Epidermal melanocyte (primary cell): Measurements from ENCODE around the gene LRRC32.

Source experiments
- DNase-seq: peaks from one replicate; pipeline ENCODE4 v3.0.0; 2011; ENCODE audit warnings: low spot score; ENCODE audit not compliant: insufficient read length

Gene LRRC32

GRCh38 chr11:76664578-76665061 lies 5.9 kb downstream of the LRRC32 start:
- no peak for DNase-seq

- no peak for DNase-seq
These were observed 6.6 kb downstream of the LRRC32 start for GRCh38 chr11:76663912-76664440.

GRCh38 chr11:76663486-76663810 lies 7.1 kb downstream of the LRRC32 start:
- DNase-seq, result no peak

- no peak for DNase-seq
These were observed 7.7 kb downstream of the LRRC32 start for GRCh38 chr11:76662656-76663485.

GRCh38 chr11:76661834-76662434 lies 8.6 kb downstream of the LRRC32 start:
- no peak for DNase-seq

GRCh38 chr11:76661306-76661751 lies 9.2 kb downstream of the LRRC32 start:
- no peak for DNase-seq

- no peak for DNase-seq
These were observed 9.8 kb downstream of the LRRC32 start for GRCh38 chr11:76660533-76661305.

- DNase-seq, result no peak
These were observed 10.6 kb downstream of the LRRC32 start for GRCh38 chr11:76659672-76660532.

- no peak for DNase-seq
These were observed 11.6 kb downstream of the LRRC32 start for GRCh38 chr11:76658651-76659650.

GRCh38 chr11:76658231-76658630 lies 12.3 kb downstream of the LRRC32 start:
- no peak for DNase-seq

- no peak for DNase-seq
These were observed 13.1 kb downstream of the LRRC32 start for GRCh38 chr11:76657187-76658170.

GRCh38 chr11:76656571-76657081 lies 13.9 kb downstream of the LRRC32 start:
- DNase-seq, result no peak

GRCh38 chr11:76656050-76656531 lies 14.5 kb downstream of the LRRC32 start:
- no peak for DNase-seq

GRCh38 chr11:76655501-76656049 lies 15.0 kb downstream of the LRRC32 start:
- no peak for DNase-seq

- DNase-seq, result no peak
These were observed 15.6 kb downstream of the LRRC32 start for GRCh38 chr11:76654980-76655379.

GRCh38 chr11:76654298-76654851 lies 16.2 kb downstream of the LRRC32 start:
- no peak for DNase-seq

- DNase-seq, result no peak
These were observed 16.8 kb downstream of the LRRC32 start for GRCh38 chr11:76653674-76654284.
